ENCODE results near the gene PDZD7. TPM values are rescaled to one million over a fixed set of nuclear protein-coding genes. Genes with fewer than 3 reads are reported as not detected.

PDZD7 gene
- total and polyA plus RNA-seq, 2 donors (not counting 3 experiments of a cell fraction or from before 2014, with no cell fraction given): 0.41 to 1.6 TPM

DNA sequence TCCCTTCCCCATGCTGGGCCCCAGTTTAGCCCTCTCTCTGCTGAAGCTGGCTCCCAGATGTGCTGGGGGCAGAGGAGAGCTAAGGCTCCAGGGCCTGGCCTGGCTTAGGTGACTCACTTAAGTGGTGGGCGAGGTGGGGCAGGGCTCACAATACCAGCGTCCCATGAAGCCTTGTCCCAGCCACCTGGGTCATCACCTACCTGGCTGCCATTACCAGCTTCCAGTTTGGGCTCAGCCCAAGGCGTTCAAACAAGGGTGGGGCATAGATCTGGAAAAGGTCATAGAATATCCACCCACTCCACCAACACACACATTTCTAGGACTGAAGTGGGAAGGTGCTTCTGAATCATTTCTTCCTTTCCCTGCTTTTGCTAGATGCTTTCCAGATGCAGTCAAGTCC, 39.2 kb upstream of the PDZD7 start:
- BruUV-seq (replicated peaks): no TSS peak
- no peaks in the 10 kb centered on the region for H3K9me3 ChIP-seq (replicated peaks; ENCODE audit: control insufficient read depth, insufficient read depth, low read length)
- intact Hi-C loops (cut with micrococcal nuclease) (loop anchor here (2.0 kb wide), 1 partner anchor 13 kb away; no protein-coding TSS in a partner anchor), dilution Hi-C loops (cut with MboI; ENCODE audit: extremely low pct_ligation_motif_present, low sequenced_read_pairs) (no loop called here)
- H3K27me3 ChIP-seq (ENCODE audit: control insufficient read depth in 2 of 2, insufficient read depth in 2 of 2, low read length in 2 of 2): peaks cover 10 to 17% of the 10 kb centered on the region in 2 experiments
- no peak overlapping the region for H2AFZ ChIP-seq (ENCODE audit: low read depth, low read length)
- TF ChIP-seq MYC (IDR thresholded peaks at IDR 0.05; ENCODE audit: low read depth, low read length): no peak
- TF ChIP-seq, protein P1, sequence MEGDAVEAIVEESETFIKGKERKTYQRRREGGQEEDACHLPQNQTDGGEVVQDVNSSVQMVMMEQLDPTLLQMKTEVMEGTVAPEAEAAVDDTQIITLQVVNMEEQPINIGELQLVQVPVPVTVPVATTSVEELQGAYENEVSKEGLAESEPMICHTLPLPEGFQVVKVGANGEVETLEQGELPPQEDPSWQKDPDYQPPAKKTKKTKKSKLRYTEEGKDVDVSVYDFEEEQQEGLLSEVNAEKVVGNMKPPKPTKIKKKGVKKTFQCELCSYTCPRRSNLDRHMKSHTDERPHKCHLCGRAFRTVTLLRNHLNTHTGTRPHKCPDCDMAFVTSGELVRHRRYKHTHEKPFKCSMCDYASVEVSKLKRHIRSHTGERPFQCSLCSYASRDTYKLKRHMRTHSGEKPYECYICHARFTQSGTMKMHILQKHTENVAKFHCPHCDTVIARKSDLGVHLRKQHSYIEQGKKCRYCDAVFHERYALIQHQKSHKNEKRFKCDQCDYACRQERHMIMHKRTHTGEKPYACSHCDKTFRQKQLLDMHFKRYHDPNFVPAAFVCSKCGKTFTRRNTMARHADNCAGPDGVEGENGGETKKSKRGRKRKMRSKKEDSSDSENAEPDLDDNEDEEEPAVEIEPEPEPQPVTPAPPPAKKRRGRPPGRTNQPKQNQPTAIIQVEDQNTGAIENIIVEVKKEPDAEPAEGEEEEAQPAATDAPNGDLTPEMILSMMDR (IDR thresholded peaks at IDR 0.05; ENCODE audit: extremely low read depth in 1 of 2, insufficient read depth in 1 of 2, low read depth in 1 of 2, low read length in 2 of 2): no peak
- TF ChIP-seq EZH2 (IDR thresholded peaks at IDR 0.05; ENCODE audit: borderline replicate concordance, low read depth, low read length, severe bottlenecking): no peak
- no peak overlapping the region for H3K4me3 ChIP-seq (replicated peaks in 1 of 3; ENCODE audit: insufficient read depth in 1 of 3, low read depth in 1 of 3, low read length in 3 of 3)
- DNase-seq (ENCODE audit: low read depth, low spot score): no peak
- no peaks in the 10 kb centered on the region for H3K36me3 ChIP-seq (ENCODE audit: control insufficient read depth in 2 of 2, extremely low read depth in 1 of 2, insufficient read depth in 2 of 2, low read length in 2 of 2)
- H4K20me1 ChIP-seq (replicated peaks; ENCODE audit: control insufficient read depth, extremely low read depth, insufficient read depth, low read length): no peaks in the 10 kb centered on the region
- no peaks in the 10 kb centered on the region for H3K79me2 ChIP-seq (ENCODE audit: control insufficient read depth, insufficient read depth, low read length)
- H3K4me1 ChIP-seq (ENCODE audit: control insufficient read depth, extremely low read depth, insufficient read depth, low read length): peaks cover 18% of the 10 kb centered on the region
- H3K4me2 ChIP-seq (ENCODE audit: insufficient read depth, low read length): no peak overlapping the region
- H3K9ac ChIP-seq (replicated peaks; ENCODE audit: extremely low read depth, insufficient read depth, low read length): no peak overlapping the region
- FAIRE-seq: no peak
- CTCF ChIA-PET: interaction anchor here (0.8 to 13.1 kb wide), 6 partner anchors 10 to 51 kb away, joined by 3 to 290 read pairs (median 24); no protein-coding TSS in a partner anchor
- POLR2A ChIA-PET: no interaction called here
- no peak overlapping the region for H3K27ac ChIP-seq (ENCODE audit: insufficient read depth, low read depth, low read length)
- H3K9me1 ChIP-seq (replicated peaks; ENCODE audit: control insufficient read depth, extremely low read depth, insufficient read depth, low read length): no peaks in the 10 kb centered on the region

DNA sequence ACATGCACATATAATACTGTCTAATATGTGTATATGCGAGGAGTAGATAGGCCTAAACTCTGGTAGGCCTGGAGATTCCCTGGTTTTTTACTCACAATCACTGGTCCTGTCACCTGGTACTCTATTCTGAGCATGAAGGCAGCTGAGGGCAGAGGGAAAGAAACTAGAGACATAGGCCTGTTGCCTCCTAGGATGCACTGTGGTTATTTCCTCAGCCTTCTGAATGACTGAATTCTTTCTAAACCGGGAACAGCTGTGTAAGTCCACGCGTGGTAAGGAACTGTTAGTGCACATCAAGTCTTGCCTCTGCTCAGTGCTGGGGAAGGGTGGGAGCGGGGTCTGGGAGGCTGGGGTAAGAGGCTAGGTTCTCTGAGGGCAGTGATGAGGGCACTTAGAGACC, 38.5 kb upstream of the PDZD7 start:
- H3K4me3 ChIP-seq (replicated peaks in 1 of 3; ENCODE audit: insufficient read depth in 1 of 3, low read depth in 1 of 3, low read length in 3 of 3): no peak overlapping the region
- no peak overlapping the region for H3K4me2 ChIP-seq (ENCODE audit: insufficient read depth, low read length)
- H3K27ac ChIP-seq (ENCODE audit: insufficient read depth, low read depth, low read length): no peak overlapping the region
- H2AFZ ChIP-seq (ENCODE audit: low read depth, low read length): no peak overlapping the region
- FAIRE-seq (no peak), DNase-seq (ENCODE audit: low read depth, low spot score) (no peak)
- H3K27me3 ChIP-seq (ENCODE audit: control insufficient read depth in 2 of 2, insufficient read depth in 2 of 2, low read length in 2 of 2): peaks cover 10 to 17% of the 10 kb centered on the region in 2 experiments
- H3K9me1 ChIP-seq (replicated peaks; ENCODE audit: control insufficient read depth, extremely low read depth, insufficient read depth, low read length): no peaks in the 10 kb centered on the region
- BruUV-seq (replicated peaks): no TSS peak
- H3K36me3 ChIP-seq (ENCODE audit: control insufficient read depth in 2 of 2, extremely low read depth in 1 of 2, insufficient read depth in 2 of 2, low read length in 2 of 2): no peaks in the 10 kb centered on the region
- H3K4me1 ChIP-seq (ENCODE audit: control insufficient read depth, extremely low read depth, insufficient read depth, low read length): peaks cover 18% of the 10 kb centered on the region
- ChIA-PET CTCF (interaction anchor here (0.8 to 13.1 kb wide), 7 partner anchors 9 to 72 kb away, joined by 3 to 290 read pairs (median 32); no protein-coding TSS in a partner anchor), POLR2A (no interaction called here)
- no peaks in the 10 kb centered on the region for H3K9me3 ChIP-seq (replicated peaks; ENCODE audit: control insufficient read depth, insufficient read depth, low read length)
- H4K20me1 ChIP-seq (replicated peaks; ENCODE audit: control insufficient read depth, extremely low read depth, insufficient read depth, low read length): no peaks in the 10 kb centered on the region
- H3K9ac ChIP-seq (replicated peaks; ENCODE audit: extremely low read depth, insufficient read depth, low read length): no peak overlapping the region
- TF ChIP-seq GATA2 (IDR thresholded peaks at IDR 0.05; ENCODE audit: insufficient read depth, insufficient read length, low read depth, low read length): no peak
- TF ChIP-seq EZH2 (IDR thresholded peaks at IDR 0.05; ENCODE audit: borderline replicate concordance, low read depth, low read length, severe bottlenecking): no peak
- no peak for TF ChIP-seq FOS (IDR thresholded peaks at IDR 0.05; ENCODE audit: borderline replicate concordance, insufficient read depth, low read length)
- TF ChIP-seq POLR2A (IDR thresholded peaks at IDR 0.05; ENCODE audit: low read depth, low read length): no peak
- TF ChIP-seq POLR2AphosphoS5 (IDR thresholded peaks at IDR 0.05; ENCODE audit: insufficient read depth, low read depth, low read length): no peak
- TF ChIP-seq, protein P2, sequence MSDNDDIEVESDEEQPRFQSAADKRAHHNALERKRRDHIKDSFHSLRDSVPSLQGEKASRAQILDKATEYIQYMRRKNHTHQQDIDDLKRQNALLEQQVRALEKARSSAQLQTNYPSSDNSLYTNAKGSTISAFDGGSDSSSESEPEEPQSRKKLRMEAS (IDR thresholded peaks at IDR 0.05; ENCODE audit: insufficient read depth, insufficient read length): no peak
- no peak for TF ChIP-seq MYC (IDR thresholded peaks at IDR 0.05; ENCODE audit: low read depth, low read length)
- TF ChIP-seq JUN (IDR thresholded peaks at IDR 0.05; ENCODE audit: borderline replicate concordance, insufficient read depth, insufficient read length, low read depth): no peak
- TF ChIP-seq, protein P1 (IDR thresholded peaks at IDR 0.05; ENCODE audit: extremely low read depth in 1 of 2, insufficient read depth in 1 of 2, low read depth in 1 of 2, low read length in 2 of 2): no peak
- dilution Hi-C loops (cut with MboI; ENCODE audit: extremely low pct_ligation_motif_present, low sequenced_read_pairs) (no loop called here), intact Hi-C loops (cut with micrococcal nuclease) (loop anchor here (5.0 kb wide), 1 partner anchor 37 kb away; the partner anchor contains the start of genes PDZD7 and SFXN3)
- H3K79me2 ChIP-seq (ENCODE audit: control insufficient read depth, insufficient read depth, low read length): no peaks in the 10 kb centered on the region

Measured in endothelial cell of umbilical vein (primary cell).